ENCODE results near the gene PTGDS. TPM values are rescaled to one million over a fixed set of nuclear protein-coding genes. Genes with fewer than 3 reads are reported as not detected.

The PTGDS gene
- total RNA-seq, 1 experiment from 2014 or later = 3.6 TPM

DNA sequence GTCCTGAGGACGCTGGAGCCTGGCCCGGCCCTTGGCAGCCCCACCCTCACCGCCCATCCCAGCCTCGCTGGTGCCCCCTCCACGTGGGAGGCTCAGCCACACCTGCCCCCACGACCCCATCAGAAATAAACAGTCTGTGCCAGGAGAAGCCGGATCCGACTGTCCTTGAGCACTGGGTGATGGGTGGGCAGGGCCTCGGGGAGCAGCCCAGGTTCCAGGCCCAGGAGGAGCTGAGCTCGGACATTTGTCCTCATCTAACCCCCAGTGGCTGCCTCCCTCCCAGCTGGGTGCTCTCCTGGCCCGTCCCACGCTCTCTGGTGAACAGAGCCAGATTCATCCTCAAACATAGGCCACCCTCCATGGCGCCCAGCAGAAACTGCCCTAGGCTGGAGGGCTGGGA is 4.6 kb upstream of the PTGDS start:
- H3K4me2 ChIP-seq (ENCODE audit: insufficient read depth, insufficient read length, low read length) = no peak overlapping the region
- TF ChIP-seq, protein P1, sequence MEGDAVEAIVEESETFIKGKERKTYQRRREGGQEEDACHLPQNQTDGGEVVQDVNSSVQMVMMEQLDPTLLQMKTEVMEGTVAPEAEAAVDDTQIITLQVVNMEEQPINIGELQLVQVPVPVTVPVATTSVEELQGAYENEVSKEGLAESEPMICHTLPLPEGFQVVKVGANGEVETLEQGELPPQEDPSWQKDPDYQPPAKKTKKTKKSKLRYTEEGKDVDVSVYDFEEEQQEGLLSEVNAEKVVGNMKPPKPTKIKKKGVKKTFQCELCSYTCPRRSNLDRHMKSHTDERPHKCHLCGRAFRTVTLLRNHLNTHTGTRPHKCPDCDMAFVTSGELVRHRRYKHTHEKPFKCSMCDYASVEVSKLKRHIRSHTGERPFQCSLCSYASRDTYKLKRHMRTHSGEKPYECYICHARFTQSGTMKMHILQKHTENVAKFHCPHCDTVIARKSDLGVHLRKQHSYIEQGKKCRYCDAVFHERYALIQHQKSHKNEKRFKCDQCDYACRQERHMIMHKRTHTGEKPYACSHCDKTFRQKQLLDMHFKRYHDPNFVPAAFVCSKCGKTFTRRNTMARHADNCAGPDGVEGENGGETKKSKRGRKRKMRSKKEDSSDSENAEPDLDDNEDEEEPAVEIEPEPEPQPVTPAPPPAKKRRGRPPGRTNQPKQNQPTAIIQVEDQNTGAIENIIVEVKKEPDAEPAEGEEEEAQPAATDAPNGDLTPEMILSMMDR (conservative IDR thresholded peaks at IDR 0.05) = no peak
- H2AK5ac ChIP-seq (ENCODE audit: insufficient read length, low read length) = no peak overlapping the region
- Mint-ChIP-seq H3K27me3 (ENCODE audit: low read depth) (peaks cover 7% of the 10 kb centered on the region), H3K27ac (no peak overlapping the region), H3K4me1 (peaks cover 2 to 8% of the 10 kb centered on the region in 2 experiments), H3K4me3 (no peak overlapping the region), H3K9me3 (no peaks in the 10 kb centered on the region), H3K36me3 (ENCODE audit: insufficient read depth in 1 of 3, low read depth in 3 of 3) (no peaks in the 10 kb centered on the region)
- H3K4me1 ChIP-seq (ENCODE audit: insufficient read depth, low read length) = no peaks in the 10 kb centered on the region
- no peak overlapping the region for H3K9ac ChIP-seq (ENCODE audit: extremely low read depth, insufficient read length, low read length)
- no peaks in the 10 kb centered on the region for H3K9me3 ChIP-seq (ENCODE audit: control insufficient read depth, low read depth, low read length)
- no peak overlapping the region for H3T11ph ChIP-seq (ENCODE audit: low read length)
- no peak overlapping the region for H3K23ac ChIP-seq (ENCODE audit: insufficient read length, low read depth, low read length)
- no peak overlapping the region for H2BK12ac ChIP-seq (ENCODE audit: insufficient read length, low read depth, low read length)
- peaks cover 2% of the 10 kb centered on the region for H3K23me2 ChIP-seq (ENCODE audit: insufficient read length, low read depth, low read length, poor library complexity, severe bottlenecking)
- H2BK20ac ChIP-seq (ENCODE audit: low read depth, low read length, poor library complexity, severe bottlenecking) = no peak overlapping the region
- no CpG with 5 or more reads among the region's 13 CpGs for WGBS (ENCODE audit: extremely low coverage, insufficient read length, low lambda C conversion rate)
- DNase-seq = no peak
- no peak overlapping the region for H2AFZ ChIP-seq (ENCODE audit: low read length)
- H3K79me1 ChIP-seq (ENCODE audit: insufficient read depth, low read depth, low read length, poor library complexity, severe bottlenecking) = no peaks in the 10 kb centered on the region
- no peak overlapping the region for H3K18ac ChIP-seq (ENCODE audit: insufficient read length, low read depth, low read length)
- H3K4ac ChIP-seq (ENCODE audit: low read depth, low read length) = no peak overlapping the region
- H3K56ac ChIP-seq (ENCODE audit: insufficient read length, low read depth, low read length) = no peak overlapping the region
- no peak overlapping the region for H2BK5ac ChIP-seq (ENCODE audit: insufficient read length, low read length)
- H3K27ac ChIP-seq (ENCODE audit: insufficient read length, low read depth, low read length) = no peak overlapping the region
- H4K91ac ChIP-seq (ENCODE audit: insufficient read length, low read depth, low read length) = no peak overlapping the region
- H3K79me2 ChIP-seq (ENCODE audit: insufficient read depth, low read length) = no peaks in the 10 kb centered on the region
- H4K5ac ChIP-seq (ENCODE audit: insufficient read length, low read depth, low read length) = no peak overlapping the region
- H2BK15ac ChIP-seq (ENCODE audit: low read depth, low read length) = no peak overlapping the region
- no peaks in the 10 kb centered on the region for H4K20me1 ChIP-seq (ENCODE audit: control insufficient read depth, insufficient read depth, insufficient read length)
- no peak overlapping the region for H4K8ac ChIP-seq (replicated peaks; ENCODE audit: insufficient read length, low read depth, low read length)
- no peaks in the 10 kb centered on the region for H3K27me3 ChIP-seq (ENCODE audit: insufficient read depth, low read length)
- no peak overlapping the region for H2BK120ac ChIP-seq (ENCODE audit: low read depth, low read length, poor library complexity, severe bottlenecking)
- H3K14ac ChIP-seq (ENCODE audit: insufficient read depth, low read length) = no peak overlapping the region
